Lower leg skin (tissue), 4 donors: ENCODE results near the gene CPLX4. TPM values are rescaled to one million over a fixed set of nuclear protein-coding genes. Genes with fewer than 3 reads are reported as not detected.

ENCODE experiments used
- DNase-seq, 2 donors: peaks; one replicate each; pipeline ENCODE4 v3.0.0-alpha.2; 2019; ENCODE audit warnings: low spot score in 2 of 2
- H3K4me3 ChIP-seq: fragments of 200-600 bp; sonication (generic); 2 replicates; pipeline ENCODE4 v1.5.1; 2017; ENCODE audit warnings: mild to moderate bottlenecking, low read depth; ENCODE audit not compliant: poor library complexity, severe bottlenecking
- POLR2A ChIP-seq, 2 donors: fragments of 450-650 bp; IDR thresholded peaks; one replicate each; pipeline ENCODE4 v1.6.1; 2016 to 2017; ENCODE audit warnings: antibody characterized with exemption in 2 of 2, mild to moderate bottlenecking in 1 of 2, moderate library complexity in 1 of 2
- WGBS, 2 donors: methylation state at CpG; one replicate each; pipeline ENCODE4 v1.1.5; 2018; 5-methylcytosine and 5-hydroxymethylcytosine counted together
- intact Hi-C: fragments of 100-400 bp; cut with DNase I; formaldehyde crosslinking; loops from one replicate; pipeline ENCODE4 v1.15.0; 2023; ENCODE audit warnings: low total_unique reads
- total RNA-seq, 4 donors: library from RNA; depleted of rRNA; stranded (reverse); fragments of >200 nt; gene quantifications; one replicate each; pipeline ENCODE4 v1.1.0, GENCODE V29; 2016
- TF ChIP-seq, protein P1 (sequence below), 3 donors: fragments of 450-650 bp; IDR thresholded peaks; one replicate each; pipeline ENCODE4 v1.5.1; 2016; ENCODE audit warnings: antibody characterized with exemption in 3 of 3, mild to moderate bottlenecking in 3 of 3, moderate library complexity in 2 of 3

The CPLX4 gene
- total RNA-seq, 4 donors from 2014 or later, result not detected

GRCh38 chr18:59324623-59324971 is 6.1 kb upstream of the CPLX4 start:
- H3K4me3 ChIP-seq, result no peak overlapping the region
- WGBS, 2 donors, result 89 to 94% methylated on average over 4 of the region's 4 CpGs
- intact Hi-C loops, result no loop called here
- DNase-seq, result no peak
- TF ChIP-seq, protein P1, sequence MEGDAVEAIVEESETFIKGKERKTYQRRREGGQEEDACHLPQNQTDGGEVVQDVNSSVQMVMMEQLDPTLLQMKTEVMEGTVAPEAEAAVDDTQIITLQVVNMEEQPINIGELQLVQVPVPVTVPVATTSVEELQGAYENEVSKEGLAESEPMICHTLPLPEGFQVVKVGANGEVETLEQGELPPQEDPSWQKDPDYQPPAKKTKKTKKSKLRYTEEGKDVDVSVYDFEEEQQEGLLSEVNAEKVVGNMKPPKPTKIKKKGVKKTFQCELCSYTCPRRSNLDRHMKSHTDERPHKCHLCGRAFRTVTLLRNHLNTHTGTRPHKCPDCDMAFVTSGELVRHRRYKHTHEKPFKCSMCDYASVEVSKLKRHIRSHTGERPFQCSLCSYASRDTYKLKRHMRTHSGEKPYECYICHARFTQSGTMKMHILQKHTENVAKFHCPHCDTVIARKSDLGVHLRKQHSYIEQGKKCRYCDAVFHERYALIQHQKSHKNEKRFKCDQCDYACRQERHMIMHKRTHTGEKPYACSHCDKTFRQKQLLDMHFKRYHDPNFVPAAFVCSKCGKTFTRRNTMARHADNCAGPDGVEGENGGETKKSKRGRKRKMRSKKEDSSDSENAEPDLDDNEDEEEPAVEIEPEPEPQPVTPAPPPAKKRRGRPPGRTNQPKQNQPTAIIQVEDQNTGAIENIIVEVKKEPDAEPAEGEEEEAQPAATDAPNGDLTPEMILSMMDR (IDR thresholded peaks at IDR 0.05), result no peak
- TF ChIP-seq POLR2A (IDR thresholded peaks at IDR 0.05), result no peak

DNA sequence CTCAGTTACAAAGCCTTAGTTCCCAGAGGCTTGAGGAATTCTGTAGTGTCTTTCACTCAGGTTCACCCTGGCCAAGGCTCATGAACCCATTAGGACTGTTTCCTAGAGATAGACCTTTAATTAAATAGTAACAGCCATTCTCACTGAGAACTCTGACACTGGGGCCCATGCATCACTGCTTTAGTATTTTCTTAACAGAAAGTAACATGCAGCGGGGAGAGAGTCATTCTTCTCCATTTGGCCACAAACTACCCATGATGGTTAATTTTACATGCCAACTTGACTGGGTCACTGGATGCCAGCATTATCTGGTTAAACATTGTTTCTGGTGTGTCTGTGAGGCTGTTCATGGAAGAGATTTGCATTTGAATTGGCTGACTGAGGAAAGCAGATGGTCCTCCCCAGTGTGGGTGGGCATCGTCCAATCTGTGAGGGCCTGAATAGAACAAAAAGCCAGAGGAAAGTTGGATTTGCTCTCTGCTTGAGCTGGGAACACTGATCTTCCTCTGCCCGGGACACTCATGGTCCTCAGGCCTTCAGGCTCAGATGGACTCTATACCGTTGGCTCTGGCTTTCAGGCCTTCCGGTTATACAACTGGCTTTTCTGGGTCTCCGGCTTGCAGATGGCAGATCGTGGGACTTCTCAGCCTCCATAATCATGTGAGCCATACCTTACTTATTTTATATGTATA is 5.6 kb upstream of the CPLX4 start:
- no peak for DNase-seq
- no peak for TF ChIP-seq POLR2A (IDR thresholded peaks at IDR 0.05)
- TF ChIP-seq, protein P1 (IDR thresholded peaks at IDR 0.05), result no peak
- intact Hi-C loops, result no loop called here
- H3K4me3 ChIP-seq, result no peak overlapping the region
- 90 to 97% methylated on average over 7 of the region's 7 CpGs for WGBS, 2 donors

GRCh38 chr18:59311631-59312030 is 6.8 kb downstream of the CPLX4 start:
- intact Hi-C loops, result no loop called here
- TF ChIP-seq, protein P1 (IDR thresholded peaks at IDR 0.05), result no peak
- TF ChIP-seq POLR2A (IDR thresholded peaks at IDR 0.05), result no peak
- H3K4me3 ChIP-seq, result no peak overlapping the region
- DNase-seq, result no peak
- 69 to 75% methylated on average over 7 of the region's 7 CpGs for WGBS, 2 donors

DNA sequence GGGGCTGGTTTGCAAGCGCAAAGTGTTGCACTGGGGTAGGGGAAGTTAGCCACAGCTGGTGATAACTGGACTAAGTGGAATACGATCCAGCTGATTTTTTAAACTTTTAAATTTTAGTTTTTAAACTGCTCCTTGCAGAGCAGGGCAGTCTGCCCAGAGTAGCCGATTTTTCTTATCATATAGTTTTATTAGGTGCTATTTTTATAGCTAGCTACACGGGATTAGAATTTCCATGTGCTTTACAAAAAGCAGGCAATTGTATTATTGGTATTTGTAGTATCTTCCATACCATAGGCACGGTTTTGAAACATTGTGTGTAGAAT is 9.6 kb downstream of the CPLX4 start:
- intact Hi-C loops, result loop anchor here (2.0 kb wide), 1 partner anchor 94 kb away; no protein-coding TSS in a partner anchor
- H3K4me3 ChIP-seq, result no peak overlapping the region
- TF ChIP-seq POLR2A (IDR thresholded peaks at IDR 0.05), result no peak
- TF ChIP-seq, protein P1 (IDR thresholded peaks at IDR 0.05), result no peak
- WGBS, 2 donors, result 10 to 12% methylated on average over 5 of the region's 5 CpGs
- no peak for DNase-seq

DNA sequence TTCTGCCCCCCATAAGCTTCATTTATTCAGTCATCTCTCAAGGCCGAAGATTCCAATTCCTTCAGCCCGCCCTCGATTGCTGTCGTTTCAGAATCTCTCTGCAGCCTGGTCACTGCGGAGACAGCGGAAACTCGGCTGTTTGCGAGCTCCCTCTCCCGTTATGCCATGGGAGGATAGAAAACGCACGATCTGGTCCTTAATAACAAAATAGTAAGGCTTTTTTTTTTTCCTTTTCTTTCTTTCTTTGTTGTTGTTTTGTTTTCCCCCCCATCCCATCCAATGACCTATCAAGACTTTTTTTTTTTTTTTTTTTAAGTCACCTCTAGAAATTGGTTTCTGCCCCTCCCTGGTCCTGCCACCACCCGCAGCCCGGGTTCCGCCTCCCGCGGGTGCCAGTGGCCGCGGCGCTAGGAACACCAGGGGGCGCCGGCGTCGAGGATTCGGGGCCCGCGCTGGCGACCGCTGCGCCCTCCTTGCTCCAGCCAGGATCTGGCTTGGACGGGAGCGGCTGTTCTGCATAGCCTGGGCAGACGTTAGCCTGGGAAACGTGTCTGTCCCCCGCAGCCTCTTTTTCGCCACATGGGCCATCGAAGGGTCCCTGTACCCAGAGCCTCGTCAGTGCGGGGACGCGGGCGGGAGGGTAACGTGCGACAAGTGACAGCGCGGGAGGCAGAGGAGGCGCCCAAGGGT is 10.1 kb downstream of the CPLX4 start:
- 2 to 5% methylated on average over 45 to 46 of the region's 46 CpGs for WGBS, 2 donors
- DNase-seq, result peak; percentile 35 to 92
- no peak for TF ChIP-seq POLR2A (IDR thresholded peaks at IDR 0.05)
- TF ChIP-seq, protein P1 (IDR thresholded peaks at IDR 0.05), result peak in 1 of 3 donors; percentile 44
- intact Hi-C loops, result loop anchor here (2.0 kb wide), 1 partner anchor 94 kb away; no protein-coding TSS in a partner anchor
- no peak overlapping the region for H3K4me3 ChIP-seq
